ENCODE results near the gene PPEF2.

PPEF2 gene

GRCh38 chr4:75895744-75896314 is 6.4 kb downstream of the PPEF2 start:
- DNase-seq (ENCODE audit: low spot score) = peak; percentile 64

- peak; percentile 67 for DNase-seq (ENCODE audit: low spot score)
Observed at GRCh38 chr4:75892508-75892907, 9.7 kb downstream of the PPEF2 start.

DNA sequence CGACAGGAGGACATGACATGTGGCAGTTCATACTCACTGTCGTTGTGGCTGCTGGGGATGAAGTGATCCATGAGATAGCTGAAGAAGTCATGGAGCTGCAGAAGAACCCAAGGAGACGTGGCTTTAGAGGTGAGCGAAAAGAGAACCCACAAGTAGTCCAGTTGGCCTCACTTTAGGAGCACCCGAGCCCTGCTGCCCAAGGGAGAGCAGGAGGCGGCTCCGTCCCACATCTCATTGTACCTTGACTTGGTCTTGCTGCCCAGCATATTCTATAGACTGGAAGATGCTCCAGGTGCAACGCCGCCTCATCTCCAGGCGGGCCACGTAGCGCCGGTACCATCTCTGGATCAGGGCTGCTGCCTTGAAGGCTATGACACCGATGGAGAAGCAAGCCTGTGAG is 10.6 kb downstream of the PPEF2 start:
- no peak for DNase-seq (ENCODE audit: low spot score)

GRCh38 chr4:75889537-75890199 is 12.6 kb downstream of the PPEF2 start:
- no peak for DNase-seq (ENCODE audit: low spot score)

- no peak for DNase-seq (ENCODE audit: low spot score)
Observed at GRCh38 chr4:75886104-75886503, 16.1 kb downstream of the PPEF2 start.

DNA sequence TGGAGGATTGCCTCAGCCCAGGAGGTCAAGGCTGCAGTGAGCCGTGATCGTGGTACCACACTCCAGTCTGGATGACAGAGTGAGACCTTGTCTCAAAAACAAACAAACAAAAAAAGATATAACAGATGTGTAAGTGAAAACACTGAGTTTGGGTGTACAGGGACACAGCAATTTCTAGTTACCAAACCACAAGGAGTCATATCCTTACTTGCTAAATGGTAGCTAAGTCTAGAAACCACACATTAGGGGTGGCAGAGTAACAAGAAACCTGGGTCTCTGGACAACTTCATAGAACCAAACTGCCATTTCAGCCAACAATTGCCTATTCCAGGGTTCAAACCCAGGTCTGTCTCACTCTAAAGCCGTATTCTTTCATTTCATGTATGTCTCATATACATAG is 20.8 kb downstream of the PPEF2 start:
- no peak for DNase-seq (ENCODE audit: low spot score)

DNA sequence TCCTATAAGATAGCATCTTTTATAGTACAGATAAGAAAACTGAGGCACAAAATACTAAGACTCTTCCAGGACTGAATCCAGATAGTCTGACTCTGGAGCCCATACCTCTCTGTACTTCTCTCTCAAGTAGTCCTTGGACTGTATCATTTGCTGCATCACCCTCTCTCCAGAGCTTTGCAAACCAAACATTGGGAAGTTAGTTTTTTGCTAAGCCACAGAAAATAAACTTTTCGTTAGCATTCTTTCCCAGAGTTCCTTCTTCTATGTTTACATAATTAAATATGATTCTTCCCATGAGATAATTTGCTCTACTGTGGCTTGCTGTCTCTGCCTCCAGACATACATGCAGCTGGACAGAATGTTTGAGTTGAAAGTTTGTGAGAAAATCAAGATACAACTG is 22.0 kb downstream of the PPEF2 start:
- DNase-seq (ENCODE audit: low spot score) = no peak

GRCh38 chr4:75878246-75878756 is 24.0 kb downstream of the PPEF2 start:
- DNase-seq (ENCODE audit: low spot score) = no peak

GRCh38 chr4:75876218-75876617 is 26.0 kb downstream of the PPEF2 start:
- no peak for DNase-seq (ENCODE audit: low spot score)

GRCh38 chr4:75869100-75869499 is 33.2 kb downstream of the PPEF2 start:
- DNase-seq (ENCODE audit: low spot score) = no peak

- DNase-seq (ENCODE audit: low spot score) = no peak
Observed at GRCh38 chr4:75867130-75867529, 35.1 kb downstream of the PPEF2 start.

DNA sequence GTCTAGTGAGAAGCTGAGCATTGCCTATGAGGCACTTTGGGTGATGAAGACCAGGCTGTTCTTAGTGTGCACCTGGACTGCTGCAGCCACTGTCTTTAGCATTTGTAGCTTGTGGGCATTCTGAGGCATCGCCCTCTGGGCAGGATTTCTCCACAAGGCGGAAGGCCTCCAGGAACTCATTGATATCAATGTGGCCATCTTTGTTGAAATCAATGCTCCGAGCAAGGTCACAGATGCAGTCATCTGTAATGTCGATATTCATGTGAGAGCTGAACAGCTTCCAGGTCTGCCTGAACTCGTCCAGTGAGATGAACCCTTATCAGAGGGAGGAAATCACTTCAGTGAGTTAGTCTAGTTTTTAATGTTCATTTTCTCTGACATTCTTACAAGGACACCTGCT is 41.6 kb downstream of the PPEF2 start:
- no peak for DNase-seq (ENCODE audit: low spot score)

GRCh38 chr4:75858721-75859120 is 43.5 kb downstream of the PPEF2 start:
- no peak for DNase-seq (ENCODE audit: low spot score)

DNA sequence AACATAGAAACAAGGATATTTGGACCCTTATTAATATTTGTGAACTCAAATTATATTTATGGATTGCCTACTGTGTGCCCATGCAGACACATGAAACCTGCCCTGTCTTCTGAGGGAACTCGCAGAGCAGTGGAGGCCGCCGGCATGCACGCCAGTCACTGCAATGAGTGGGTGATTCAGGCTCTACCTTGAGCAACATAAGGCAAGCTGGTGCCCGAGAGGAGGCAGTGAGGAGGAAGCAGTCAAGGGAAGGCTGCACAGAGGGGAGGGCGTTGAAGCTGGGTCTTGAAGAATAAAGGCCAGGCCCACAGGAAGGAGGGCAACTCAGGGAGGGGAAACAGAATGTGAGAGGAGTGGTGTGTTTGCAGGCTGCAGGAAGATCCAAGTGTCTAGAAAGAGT is 52.8 kb downstream of the PPEF2 start:
- DNase-seq (ENCODE audit: low spot score) = peak; percentile 22

DNA sequence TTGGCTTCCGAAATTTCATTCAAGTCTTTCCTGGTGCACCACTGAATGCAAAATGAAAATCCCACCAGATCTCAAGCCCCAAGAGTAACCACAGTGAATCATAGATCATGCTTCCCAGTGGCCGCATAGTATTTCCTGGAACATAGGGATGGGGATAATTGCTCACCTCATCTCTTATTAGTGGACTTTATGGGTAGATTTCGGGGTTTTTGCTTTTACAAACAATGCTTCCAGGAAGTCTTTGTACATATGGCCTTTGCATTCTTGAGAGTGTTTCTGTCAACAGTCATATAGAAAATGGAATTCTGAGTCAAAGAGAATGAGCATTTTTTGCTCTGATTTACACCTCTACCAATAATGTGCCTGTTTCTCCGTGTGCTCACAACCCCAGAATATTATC is 53.4 kb downstream of the PPEF2 start:
- DNase-seq (ENCODE audit: low spot score) = no peak

GRCh38 chr4:75848171-75848760 is 54.0 kb downstream of the PPEF2 start:
- peak; percentile 78 for DNase-seq (ENCODE audit: low spot score)

GRCh38 chr4:75845992-75846391 is 56.3 kb downstream of the PPEF2 start:
- no peak for DNase-seq (ENCODE audit: low spot score)

- no peak for DNase-seq (ENCODE audit: low spot score)
Observed at GRCh38 chr4:75844151-75844662, 58.0 kb downstream of the PPEF2 start.

GRCh38 chr4:75843596-75843995 is 58.7 kb downstream of the PPEF2 start:
- DNase-seq (ENCODE audit: low spot score) = no peak

- no peak for DNase-seq (ENCODE audit: low spot score)
Observed at GRCh38 chr4:75841641-75842520, 60.4 kb downstream of the PPEF2 start.

DNA sequence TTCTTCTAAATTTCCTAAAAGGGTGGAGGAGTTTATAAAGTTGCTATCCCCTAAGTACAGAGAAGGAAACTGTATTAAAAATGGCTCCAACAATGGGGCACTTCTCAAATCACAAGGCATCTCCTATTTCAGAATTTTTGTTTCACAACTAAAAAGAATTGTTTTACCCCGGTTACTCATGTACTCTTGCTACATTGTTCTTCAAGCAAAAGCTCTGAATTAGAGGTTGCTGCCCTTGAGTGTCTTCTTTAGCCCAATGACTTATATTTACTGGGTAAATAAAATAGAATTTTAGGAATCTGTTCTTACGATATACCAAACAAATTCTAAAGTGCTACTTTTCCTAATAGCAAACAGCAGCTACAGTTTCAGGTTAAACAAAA is 67.5 kb downstream of the PPEF2 start:
- DNase-seq (ENCODE audit: low spot score) = no peak

GRCh38 chr4:75834095-75834771 is 68.0 kb downstream of the PPEF2 start:
- DNase-seq (ENCODE audit: low spot score) = no peak
